K562 (cell line): ENCODE measurements around the gene SESN3. TPM values are rescaled to one million over a fixed set of nuclear protein-coding genes. Genes with fewer than 3 reads are reported as not detected.

Source experiments
- BCOR ChIP-seq: fragments of 450-650 bp; IDR thresholded peaks from 2 replicates; pipeline ENCODE4 v1.6.1; 2016
- BRF1 ChIP-seq: IDR thresholded peaks from 3 replicates; pipeline ENCODE4 v1.6.1; 2011; ENCODE audit warnings: borderline replicate concordance, mild to moderate bottlenecking; ENCODE audit not compliant: insufficient read length; ENCODE audit errors: extremely low read depth
- DPF2 ChIP-seq: fragments of 450-650 bp; IDR thresholded peaks from 2 replicates; pipeline ENCODE4 v1.6.1; 2016
- ERF ChIP-seq: fragments of 450-650 bp; formaldehyde crosslinking; IDR thresholded peaks from 2 replicates; pipeline ENCODE4 v1.4.0; 2020; ENCODE audit warnings: mild to moderate bottlenecking, mixed read lengths
- HIVEP1 ChIP-seq: fragments of 250-450 bp; sonication (Bioruptor Pico); IDR thresholded peaks from 2 replicates; pipeline ENCODE4 v1.4.0; 2020; ENCODE audit warnings: mild to moderate bottlenecking
- MAFF ChIP-seq: IDR thresholded peaks from 2 replicates; pipeline ENCODE4 v1.6.1; 2012; ENCODE audit warnings: low read length, improper control_type of control experiment
- NBN ChIP-seq: fragments of 450-650 bp; IDR thresholded peaks from 2 replicates; pipeline ENCODE4 v1.6.1; 2016; ENCODE audit warnings: low read depth, mild to moderate bottlenecking
- NCOA2 ChIP-seq, 2 experiments: fragments of 450-650 bp; IDR thresholded peaks; 2 replicates each; pipeline ENCODE4 v1.6.1; 2018; ENCODE audit warnings: mild to moderate bottlenecking in 2 of 2, moderate library complexity in 1 of 2; ENCODE audit not compliant: partially characterized antibody in 2 of 2
- NELFE ChIP-seq: IDR thresholded peaks from 2 replicates; pipeline ENCODE4 v1.6.1; 2011; ENCODE audit warnings: mild to moderate bottlenecking; ENCODE audit not compliant: insufficient read depth, insufficient read length
- OTX1 ChIP-seq: fragments of 450-650 bp; formaldehyde crosslinking; IDR thresholded peaks from 2 replicates; pipeline ENCODE4 v1.4.0; 2022; ENCODE audit warnings: mild to moderate bottlenecking
- STAT5A ChIP-seq: IDR thresholded peaks from 2 replicates; pipeline ENCODE4 v1.6.1; 2012; ENCODE audit warnings: low read length, inconsistent platforms, borderline replicate concordance
- STAT5B ChIP-seq: fragments of 250-450 bp; sonication (Bioruptor Pico); IDR thresholded peaks from 2 replicates; pipeline ENCODE4 v1.8.0; 2021; ENCODE audit warnings: mild to moderate bottlenecking, inconsistent platforms
- TEAD1 ChIP-seq, 2 experiments: fragments of 450-650 bp in 1 of 2; sonication (generic) in 1 of 2; formaldehyde crosslinking; IDR thresholded peaks; 2 replicates each; pipeline versions ENCODE4 v1.4.0 to v1.8.0; 2020 to 2022; ENCODE audit warnings: mild to moderate bottlenecking in 2 of 2, missing genetic modification reagents in 1 of 2
- ZBTB8A ChIP-seq: fragments of 450-650 bp; IDR thresholded peaks from 2 replicates; pipeline ENCODE4 v1.6.1; 2018; ENCODE audit warnings: mild to moderate bottlenecking, moderate library complexity; ENCODE audit not compliant: partially characterized antibody
- ZNF316 ChIP-seq: fragments of 450-650 bp; IDR thresholded peaks from 2 replicates; pipeline ENCODE4 v1.6.1; 2016
- ZNF449 ChIP-seq: fragments of 250-450 bp; sonication (Bioruptor Pico); IDR thresholded peaks from 2 replicates; pipeline ENCODE4 v1.8.0; 2022; ENCODE audit warnings: moderate library complexity, mild to moderate bottlenecking, inconsistent platforms
- ZNF551 ChIP-seq: fragments of 250-450 bp; sonication (Bioruptor Pico); IDR thresholded peaks from 2 replicates; pipeline ENCODE4 v1.5.0; 2021; ENCODE audit warnings: mild to moderate bottlenecking, moderate library complexity
- ZNF584 ChIP-seq: fragments of 200-800 bp; sonication (Bioruptor generic); IDR thresholded peaks from 2 replicates; pipeline ENCODE4 v1.6.1; 2016; ENCODE audit warnings: low read depth, mild to moderate bottlenecking, missing genetic modification characterization, missing compliant biosample characterization
- ZNF764 ChIP-seq: fragments of 250-450 bp; sonication (Bioruptor Pico); IDR thresholded peaks from 2 replicates; pipeline ENCODE4 v1.4.0; 2020; ENCODE audit warnings: low read depth, mild to moderate bottlenecking, moderate library complexity
- polyA plus RNA-seq, 8 experiments: library from polyadenylated mRNA; depleted of rRNA in 4 of 8; stranded (reverse) in 5 of 8; unstranded in 3 of 8; fragments of >200 nt; fragmentation: Nextera tagmentation in 2 of 8; fragmentation: Illumina TruSeq in 1 of 8; extraction: Ambion mirVana in 2 of 8; extraction: Trizol in 1 of 8; gene quantifications; 2 replicates each; pipeline versions ENCODE4 v1.2.1 to v1.2.3, GENCODE V29; 2011 to 2014; ENCODE audit warnings: inconsistent platforms in 1 of 8, missing spikeins in 1 of 8
- total RNA-seq, 7 experiments: library from RNA; depleted of rRNA in 6 of 7; stranded (reverse); fragments of >200 nt in 6 of 7; fragmentation: Illumina TruSeq in 2 of 7; extraction: Trizol in 2 of 7; gene quantifications; 2 replicates each; pipeline versions ENCODE4 v1.2.1 to v1.2.3, GENCODE V29; 2011 to 2021; ENCODE audit warnings: low replicate concordance in 1 of 7
- TF ChIP-seq, protein P1 (sequence below): sonication (generic); formaldehyde crosslinking; IDR thresholded peaks from 2 replicates; pipeline ENCODE4 v1.8.0; 2023; ENCODE audit warnings: missing genetic modification reagents, mild to moderate bottlenecking, borderline replicate concordance
- TF ChIP-seq, protein P2 (sequence below): fragments of 450-650 bp; IDR thresholded peaks from 2 replicates; pipeline ENCODE4 v1.6.1; 2016; ENCODE audit warnings: low read depth, mild to moderate bottlenecking, moderate library complexity

The SESN3 gene
- total and polyA plus RNA-seq, 9 of the 15 experiments (the other 6 are each of a cell fraction or from before 2014, with no cell fraction given): 0.44 to 2.6 (median 1.5) TPM

DNA sequence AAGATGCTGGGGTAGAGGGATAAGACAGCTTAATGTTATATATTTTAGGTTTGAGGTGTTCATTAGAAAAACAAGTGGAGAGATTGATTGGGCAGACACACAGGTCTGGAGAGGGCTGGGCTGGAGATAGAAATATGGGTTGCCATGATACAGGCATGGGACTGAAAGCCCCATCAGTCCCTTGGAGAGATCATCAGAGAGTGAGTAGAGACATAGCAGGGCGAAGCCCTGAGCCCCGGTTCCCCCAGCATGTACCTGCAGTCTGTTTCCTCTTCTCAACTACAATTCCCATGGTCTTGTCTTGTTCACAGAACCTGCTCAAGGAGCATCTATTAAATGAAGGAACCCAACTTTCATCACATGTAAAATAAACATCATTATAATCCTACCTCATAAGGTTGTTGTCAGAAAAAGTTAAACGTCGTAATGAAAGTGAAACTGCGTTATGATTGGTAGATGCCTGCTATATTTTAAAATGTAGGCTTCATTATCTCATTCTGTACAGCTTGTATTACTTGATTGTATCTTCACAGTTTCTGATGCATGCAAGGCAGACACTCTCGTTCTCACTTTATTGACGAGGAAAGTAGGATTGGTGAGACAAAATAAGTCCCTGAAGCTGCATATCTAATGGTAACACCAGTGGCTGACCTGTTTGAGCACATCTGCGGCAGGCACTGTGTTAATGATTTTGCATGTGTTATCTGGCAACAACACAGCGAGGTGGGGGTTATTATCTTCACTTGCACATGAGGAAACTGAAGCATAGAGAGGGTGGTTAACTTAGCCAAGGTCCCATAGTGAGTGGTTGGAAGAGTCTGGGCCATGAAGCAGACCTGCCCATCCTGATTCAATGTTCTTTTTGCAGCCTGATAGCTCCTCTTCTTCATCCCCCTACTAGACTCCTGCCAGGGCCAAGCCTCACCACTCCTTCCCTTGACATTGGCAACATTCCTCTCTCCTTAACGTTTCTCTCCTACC, 77.8 kb downstream of the SESN3 start (continued):
- TF ChIP-seq, protein P1, sequence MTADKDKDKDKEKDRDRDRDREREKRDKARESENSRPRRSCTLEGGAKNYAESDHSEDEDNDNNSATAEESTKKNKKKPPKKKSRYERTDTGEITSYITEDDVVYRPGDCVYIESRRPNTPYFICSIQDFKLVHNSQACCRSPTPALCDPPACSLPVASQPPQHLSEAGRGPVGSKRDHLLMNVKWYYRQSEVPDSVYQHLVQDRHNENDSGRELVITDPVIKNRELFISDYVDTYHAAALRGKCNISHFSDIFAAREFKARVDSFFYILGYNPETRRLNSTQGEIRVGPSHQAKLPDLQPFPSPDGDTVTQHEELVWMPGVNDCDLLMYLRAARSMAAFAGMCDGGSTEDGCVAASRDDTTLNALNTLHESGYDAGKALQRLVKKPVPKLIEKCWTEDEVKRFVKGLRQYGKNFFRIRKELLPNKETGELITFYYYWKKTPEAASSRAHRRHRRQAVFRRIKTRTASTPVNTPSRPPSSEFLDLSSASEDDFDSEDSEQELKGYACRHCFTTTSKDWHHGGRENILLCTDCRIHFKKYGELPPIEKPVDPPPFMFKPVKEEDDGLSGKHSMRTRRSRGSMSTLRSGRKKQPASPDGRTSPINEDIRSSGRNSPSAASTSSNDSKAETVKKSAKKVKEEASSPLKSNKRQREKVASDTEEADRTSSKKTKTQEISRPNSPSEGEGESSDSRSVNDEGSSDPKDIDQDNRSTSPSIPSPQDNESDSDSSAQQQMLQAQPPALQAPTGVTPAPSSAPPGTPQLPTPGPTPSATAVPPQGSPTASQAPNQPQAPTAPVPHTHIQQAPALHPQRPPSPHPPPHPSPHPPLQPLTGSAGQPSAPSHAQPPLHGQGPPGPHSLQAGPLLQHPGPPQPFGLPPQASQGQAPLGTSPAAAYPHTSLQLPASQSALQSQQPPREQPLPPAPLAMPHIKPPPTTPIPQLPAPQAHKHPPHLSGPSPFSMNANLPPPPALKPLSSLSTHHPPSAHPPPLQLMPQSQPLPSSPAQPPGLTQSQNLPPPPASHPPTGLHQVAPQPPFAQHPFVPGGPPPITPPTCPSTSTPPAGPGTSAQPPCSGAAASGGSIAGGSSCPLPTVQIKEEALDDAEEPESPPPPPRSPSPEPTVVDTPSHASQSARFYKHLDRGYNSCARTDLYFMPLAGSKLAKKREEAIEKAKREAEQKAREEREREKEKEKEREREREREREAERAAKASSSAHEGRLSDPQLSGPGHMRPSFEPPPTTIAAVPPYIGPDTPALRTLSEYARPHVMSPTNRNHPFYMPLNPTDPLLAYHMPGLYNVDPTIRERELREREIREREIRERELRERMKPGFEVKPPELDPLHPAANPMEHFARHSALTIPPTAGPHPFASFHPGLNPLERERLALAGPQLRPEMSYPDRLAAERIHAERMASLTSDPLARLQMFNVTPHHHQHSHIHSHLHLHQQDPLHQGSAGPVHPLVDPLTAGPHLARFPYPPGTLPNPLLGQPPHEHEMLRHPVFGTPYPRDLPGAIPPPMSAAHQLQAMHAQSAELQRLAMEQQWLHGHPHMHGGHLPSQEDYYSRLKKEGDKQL (CRISPR knock-in tag): no peak
- TF ChIP-seq NBN (peak; percentile 87), ZNF316 (no peak; the same call in 1 of the 2 replicates), BRF1 (no peak), STAT5A (peak; percentile 99), TEAD1 (CRISPR knock-in tag; IDR thresholded peaks at IDR 0.05) (peak; percentile 54 to 56; a peak in 3 of 4 replicates), ZBTB8A (no peak), DPF2 (peak; percentile 98), MAFF (peak; percentile 34; the same call in 1 of the 2 replicates), NELFE (no peak), NCOA2 (IDR thresholded peaks at IDR 0.05; ENCODE audit: partially characterized antibody in 2 of 2) (peak; percentile 66 to 76), STAT5B (no peak), OTX1 (CRISPR knock-in tag) (no peak), BCOR (peak; percentile 94), HIVEP1 (CRISPR knock-in tag) (no peak), ZNF551 (CRISPR knock-in tag) (no peak), ERF (CRISPR knock-in tag) (no peak), ZNF584 (CRISPR knock-in tag) (peak; percentile 92), ZNF449 (no peak), ZNF764 (CRISPR knock-in tag) (no peak)
- TF ChIP-seq, protein P2, sequence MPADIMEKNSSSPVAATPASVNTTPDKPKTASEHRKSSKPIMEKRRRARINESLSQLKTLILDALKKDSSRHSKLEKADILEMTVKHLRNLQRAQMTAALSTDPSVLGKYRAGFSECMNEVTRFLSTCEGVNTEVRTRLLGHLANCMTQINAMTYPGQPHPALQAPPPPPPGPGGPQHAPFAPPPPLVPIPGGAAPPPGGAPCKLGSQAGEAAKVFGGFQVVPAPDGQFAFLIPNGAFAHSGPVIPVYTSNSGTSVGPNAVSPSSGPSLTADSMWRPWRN: peak; percentile 86
